Measurements from ENCODE around the gene RNF31. TPM values are rescaled to one million over a fixed set of nuclear protein-coding genes. Genes with fewer than 3 reads are reported as not detected.
A peak's percentile ranks its signal among the peaks of the same experiment; 100 is the strongest.

RNF31 gene
- polyA plus RNA-seq, 3 donors: 36.9 to 49.6 (median 39.3) TPM

GRCh38 chr14:24177041-24177825, 29.9 kb downstream of the RNF31 start:
- no peak overlapping the region for H3K27ac ChIP-seq (ENCODE audit: low read depth, low read length)
- 88 to 91% (median 90%) methylated on average over 12 of the region's 12 CpGs for WGBS, 3 donors

DNA sequence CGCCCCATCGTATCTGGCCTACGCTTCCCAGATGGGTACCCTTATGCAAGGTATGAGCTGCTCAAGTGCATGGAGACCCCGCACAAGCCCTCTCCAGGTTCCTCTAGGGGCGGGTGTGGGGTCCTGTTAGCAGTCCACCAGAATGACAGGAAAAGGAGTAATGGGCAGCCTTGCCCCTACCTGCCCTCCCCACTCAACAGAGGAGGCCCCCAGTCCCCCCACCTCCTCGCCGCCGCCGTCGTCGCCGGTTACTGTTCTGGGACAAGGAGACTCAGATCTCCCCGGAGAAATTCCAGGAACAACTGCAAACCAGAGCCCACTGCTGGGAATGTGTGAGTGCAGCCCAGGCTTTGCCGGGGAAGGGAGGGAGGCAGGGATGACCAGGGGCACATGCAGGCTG, 30.6 kb downstream of the RNF31 start:
- no peak overlapping the region for H3K27ac ChIP-seq (ENCODE audit: low read depth, low read length)
- 92 to 94% (median 92%) methylated on average over 14 of the region's 14 CpGs for WGBS, 3 donors

DNA sequence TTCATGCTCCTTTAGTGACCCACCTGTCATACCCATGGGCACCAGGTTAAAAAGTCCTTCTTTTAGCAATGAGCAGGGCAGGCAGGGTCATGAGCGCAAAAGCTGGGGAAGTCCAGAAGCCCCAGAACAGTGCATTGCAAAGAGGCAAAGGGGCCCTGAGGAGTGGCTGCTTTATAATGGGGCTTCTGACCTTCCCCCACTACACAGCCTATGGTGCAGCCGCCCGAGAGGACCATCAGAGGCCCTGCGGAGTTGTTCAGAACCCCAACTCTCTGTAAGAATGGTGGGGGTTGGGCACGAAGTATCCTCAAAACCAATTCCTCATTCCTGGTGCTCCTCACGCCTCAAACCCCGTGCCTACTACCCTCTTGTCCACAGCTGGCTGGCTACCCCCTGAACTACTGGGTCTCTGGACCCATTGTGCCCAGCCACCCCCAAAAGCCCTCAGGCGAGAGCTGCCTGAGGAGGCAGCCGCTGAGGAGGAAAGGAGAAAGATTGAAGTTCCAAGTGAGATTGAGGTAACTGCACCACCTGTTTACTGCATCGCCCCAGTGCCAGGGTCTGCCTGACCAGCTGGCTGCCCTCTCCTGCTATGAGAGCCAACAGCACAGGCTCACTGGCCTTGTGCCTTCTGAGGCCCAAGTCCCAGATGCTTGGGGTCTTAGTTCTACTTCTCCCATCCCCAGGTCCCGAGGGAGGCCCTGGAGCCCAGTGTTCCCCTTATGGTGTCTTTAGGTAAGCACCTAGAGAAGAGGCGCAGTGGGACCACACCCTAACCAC, 31.3 kb downstream of the RNF31 start:
- 90 to 94% (median 93%) methylated on average over 12 of the region's 12 CpGs for WGBS, 3 donors
- H3K27ac ChIP-seq (ENCODE audit: low read depth, low read length): no peak overlapping the region

DNA sequence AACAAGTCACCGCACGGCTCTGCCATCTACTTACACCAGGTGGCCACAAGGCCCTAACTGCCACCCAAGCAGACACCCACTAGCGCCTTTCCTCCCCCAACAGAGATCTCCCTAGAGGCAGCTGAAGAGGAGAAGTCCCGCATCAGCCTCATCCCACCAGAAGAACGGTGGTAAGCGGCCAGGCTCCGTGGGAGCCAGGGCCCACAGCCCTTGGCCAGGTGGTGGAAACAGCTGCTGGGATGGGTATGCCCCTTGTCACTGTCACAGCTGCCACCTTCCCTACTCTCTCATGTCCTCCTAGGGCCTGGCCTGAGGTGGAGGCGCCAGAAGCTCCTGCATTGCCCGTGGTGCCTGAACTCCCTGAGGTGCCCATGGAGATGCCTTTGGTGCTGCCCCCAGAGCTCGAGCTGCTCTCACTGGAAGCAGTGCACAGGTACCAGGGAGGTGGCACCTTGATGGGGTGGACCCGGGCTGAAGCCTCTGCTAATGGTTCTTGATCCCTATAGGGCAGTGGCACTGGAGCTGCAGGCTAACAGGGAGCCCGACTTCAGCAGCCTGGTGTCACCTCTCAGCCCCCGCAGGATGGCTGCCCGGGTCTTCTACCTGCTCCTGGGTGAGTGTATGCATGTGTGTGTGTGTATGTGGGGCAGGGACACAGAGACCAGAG, 32.1 kb downstream of the RNF31 start:
- 86 to 92% (median 89%) methylated on average over 14 of the region's 14 CpGs for WGBS, 3 donors
- H3K27ac ChIP-seq (ENCODE audit: low read depth, low read length): peak overlapping the region; percentile 41

GRCh38 chr14:24179961-24180796, 32.9 kb downstream of the RNF31 start:
- no peak overlapping the region for H3K27ac ChIP-seq (ENCODE audit: low read depth, low read length)
- 69 to 83% (median 76%) methylated on average over 17 to 18 of the region's 18 CpGs for WGBS, 3 donors

GRCh38 chr14:24181371-24182077, 34.2 kb downstream of the RNF31 start:
- no peak overlapping the region for H3K27ac ChIP-seq (ENCODE audit: low read depth, low read length)
- 83 to 89% (median 87%) methylated on average over 19 of the region's 19 CpGs for WGBS, 3 donors

- WGBS, 3 donors: 86 to 87% (median 86%) methylated on average over 12 to 14 of the region's 14 CpGs
- no peak overlapping the region for H3K27ac ChIP-seq (ENCODE audit: low read depth, low read length)
Measured at GRCh38 chr14:24182110-24182882, 35.0 kb downstream of the RNF31 start.

DNA sequence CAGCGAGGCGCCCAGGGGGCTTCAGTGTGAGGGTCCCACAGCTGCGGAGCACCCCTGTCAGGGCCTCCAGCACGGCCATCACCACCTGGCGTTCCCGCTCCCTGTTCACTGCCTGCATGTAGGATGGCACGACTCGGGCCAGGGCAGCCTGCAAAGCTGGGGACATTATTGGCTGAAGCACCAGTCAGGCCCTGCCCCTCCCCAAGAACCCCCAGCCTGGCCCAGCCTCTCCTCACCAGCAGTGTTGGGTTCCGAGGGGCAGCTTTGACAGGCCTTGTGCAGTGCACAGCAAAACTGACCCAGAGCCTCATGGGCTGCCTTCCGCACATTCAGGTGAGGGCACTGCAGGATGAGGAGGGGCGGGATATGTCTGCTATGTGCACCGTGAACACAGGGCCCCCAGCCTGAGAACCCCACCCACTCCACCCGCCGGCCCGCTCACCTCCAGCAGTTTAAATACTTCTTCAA, 35.8 kb downstream of the RNF31 start:
- 89 to 95% (median 93%) methylated on average over 14 to 15 of the region's 15 CpGs for WGBS, 3 donors
- no peak overlapping the region for H3K27ac ChIP-seq (ENCODE audit: low read depth, low read length)

- no peak overlapping the region for H3K27ac ChIP-seq (ENCODE audit: low read depth, low read length)
- WGBS, 3 donors: 89 to 90% (median 90%) methylated on average over 14 to 19 of the region's 19 CpGs
Measured at GRCh38 chr14:24184104-24184970, 37.0 kb downstream of the RNF31 start.

DNA sequence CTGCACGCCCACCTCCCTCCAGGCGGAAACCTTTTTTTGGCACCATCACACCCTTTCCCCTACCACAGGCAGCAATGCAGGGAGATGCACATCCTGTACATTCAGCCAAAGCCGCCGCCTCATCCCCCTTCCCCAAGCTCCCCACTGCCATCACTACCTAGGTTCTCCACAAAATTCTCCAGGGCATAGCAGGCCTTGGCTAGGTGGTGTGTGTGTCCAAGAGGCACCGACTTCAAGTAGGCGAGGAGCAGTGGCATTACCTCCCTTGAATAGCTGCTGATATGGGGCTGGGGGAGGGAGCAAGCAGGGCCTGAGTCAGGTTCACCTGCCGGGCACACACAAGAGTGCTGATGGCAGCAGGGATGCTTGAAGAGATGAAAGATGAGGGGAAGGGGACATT, 37.7 kb downstream of the RNF31 start:
- no peak overlapping the region for H3K27ac ChIP-seq (ENCODE audit: low read depth, low read length)
- 95 to 96% (median 95%) methylated on average over 7 of the region's 7 CpGs for WGBS, 3 donors

GRCh38 chr14:24185741-24186140, 38.4 kb downstream of the RNF31 start:
- no peak overlapping the region for H3K27ac ChIP-seq (ENCODE audit: low read depth, low read length)
- WGBS, 3 donors: 91 to 93% (median 92%) methylated on average over 11 of the region's 11 CpGs

- no peak overlapping the region for H3K27ac ChIP-seq (ENCODE audit: low read depth, low read length)
- WGBS, 3 donors: 93 to 95% (median 94%) methylated on average over 10 of the region's 10 CpGs
Measured at GRCh38 chr14:24186831-24187538, 39.7 kb downstream of the RNF31 start.

DNA sequence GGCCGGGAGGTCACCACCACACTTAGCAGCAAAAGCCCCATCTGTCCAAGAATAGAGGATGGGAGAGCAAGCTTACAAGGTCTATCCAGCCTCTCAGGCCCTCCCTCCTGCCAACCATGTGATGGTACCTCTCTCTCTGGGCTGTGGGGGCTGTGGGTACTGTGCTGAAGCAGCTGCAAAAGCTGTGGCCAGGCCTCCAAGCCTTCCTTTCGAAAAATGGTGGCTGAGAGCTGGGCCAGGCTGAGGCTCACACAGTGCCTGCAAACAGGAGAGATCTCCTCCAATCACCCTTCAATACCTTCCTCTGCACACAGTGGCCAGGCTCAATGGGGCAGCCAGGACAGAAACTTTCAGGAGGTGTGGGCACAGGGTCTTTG, 40.2 kb downstream of the RNF31 start:
- no peak overlapping the region for H3K27ac ChIP-seq (ENCODE audit: low read depth, low read length)
- 69 to 91% (median 82%) methylated on average over 2 of the region's 2 CpGs for WGBS, 3 donors

DNA sequence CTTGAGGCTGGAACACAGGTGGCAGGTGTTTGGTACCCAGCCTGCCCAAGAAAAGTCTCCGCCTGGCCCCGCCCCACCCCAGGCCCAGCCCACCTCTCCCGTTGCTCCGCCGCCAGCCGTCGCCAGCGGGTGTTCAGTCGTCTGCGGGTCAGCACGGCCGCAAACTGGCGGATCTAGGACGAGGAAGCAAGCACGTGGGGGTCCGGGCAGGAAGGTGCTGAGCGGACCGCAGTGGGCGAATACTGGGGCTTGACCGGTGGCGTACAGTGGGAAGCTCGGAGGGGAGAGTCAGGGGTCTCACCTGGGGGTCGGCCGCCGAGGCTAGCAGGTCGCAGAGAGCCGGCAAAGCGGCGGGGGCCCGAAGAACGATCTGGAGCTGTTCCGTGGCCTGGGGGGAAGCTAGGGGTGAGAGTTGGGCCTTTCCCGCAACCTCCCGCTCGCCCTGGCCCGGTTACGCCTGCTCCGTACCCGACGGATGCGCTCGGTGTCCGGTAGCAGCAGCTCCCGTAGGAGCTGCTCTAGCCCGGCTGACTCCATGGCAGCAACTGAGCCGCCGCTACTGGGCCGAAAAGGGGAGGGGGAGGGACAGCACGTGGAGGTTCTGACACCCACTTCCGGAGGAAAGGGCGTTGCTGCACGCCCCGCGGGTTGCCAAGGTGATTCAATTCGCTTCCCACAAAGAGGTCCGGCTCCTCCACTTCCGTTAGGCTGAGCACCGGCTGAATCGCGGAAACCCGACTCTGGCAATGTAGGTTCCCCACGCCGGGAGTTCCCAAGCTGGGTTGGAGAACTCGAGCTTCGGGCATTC, 41.2 kb downstream of the RNF31 start, which contains the start of gene IPO4:
Gene IPO4, minus strand, starts transcription at position 566 of the 808 bp plus-strand sequence. Its CDS starts 29 bp downstream, at position 537.
- WGBS, 3 donors: 0 to 1% (median 1%) methylated on average over 61 to 65 of the region's 65 CpGs
- no peak within 1 kb of the TSS for H3K27ac ChIP-seq (ENCODE audit: low read depth, low read length)

DNA sequence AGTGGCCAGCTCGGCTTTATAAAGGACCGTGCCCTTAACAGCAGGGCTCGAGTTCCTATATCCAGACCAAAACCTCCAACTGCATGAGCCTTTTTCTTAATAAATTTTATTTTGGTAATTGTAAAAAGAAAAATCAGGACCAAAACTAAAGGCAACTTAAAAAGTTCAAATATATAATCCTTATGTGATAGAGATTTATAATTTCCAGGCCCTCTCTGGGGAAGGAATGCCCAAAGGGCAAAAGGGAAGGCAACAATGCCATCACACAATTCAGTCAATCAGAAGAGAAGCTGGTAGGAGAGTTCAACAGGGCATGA, 41.7 kb downstream of the RNF31 start:
- no peak overlapping the region for H3K27ac ChIP-seq (ENCODE audit: low read depth, low read length)
- 1 to 3% (median 3%) methylated on average over 3 of the region's 3 CpGs for WGBS, 3 donors
